GM12878 (cell line): ENCODE data around the gene ATP10A. TPM values are rescaled to one million over a fixed set of nuclear protein-coding genes. Genes with fewer than 3 reads are reported as not detected.

Source experiments
- ATAC-seq: fragments of 200-7000 bp; cut with Tn5 transposase; 3 replicates; pipeline ENCODE4 v1.9.1; 2020; ENCODE audit warnings: mild to moderate bottlenecking, moderate library complexity
- BruUV-seq: library from RNA; stranded (reverse); fragments of 400-500 nt; replicated peaks from 2 replicates; lab custom pipeline; 2021; lab: Mats Ljungman, UMichigan
- CTCF ChIA-PET: fragments of 300-600 bp; sonication (Branson Sonifier 250); formaldehyde crosslinking; extraction: SDS; loops from one replicate; lab custom pipeline; 2021; ENCODE audit warnings: inconsistent platforms; lab: Yijun Ruan, JAX
- POLR2A ChIA-PET: fragments of 350-600 bp; formaldehyde crosslinking; extraction: SDS; loops from one replicate; lab custom pipeline; 2021; ENCODE audit warnings: inconsistent platforms; lab: Charles Lee
- RAD21 ChIA-PET: fragments of 300-600 bp; sonication (Branson Sonifier 250); formaldehyde crosslinking; loops from one replicate; lab custom pipeline; 2023; ENCODE audit warnings: antibody characterized with exemption; ENCODE audit not compliant: unreplicated experiment; lab: Charles Lee
- SMC1A ChIA-PET: fragments of 300-600 bp; sonication (Branson Sonifier 250); formaldehyde crosslinking; loops from one replicate; lab custom pipeline; 2023; ENCODE audit not compliant: unreplicated experiment, uncharacterized antibody; lab: Charles Lee
- DNase-seq: peaks from one replicate; pipeline ENCODE4 v3.0.0-alpha.2; 2011; ENCODE audit warnings: low read depth, low spot score
- FAIRE-seq: peaks from 3 replicates; lab custom pipeline; 2011; peaks lifted over from hg19 to GRCh38; lab: Jason Lieb, UNC
- H2AFZ ChIP-seq: 2 replicates; pipeline ENCODE4 v1.6.0; 2011; ENCODE audit warnings: low read depth, low read length, control low read depth; ENCODE audit not compliant: control insufficient read depth
- H3K27ac ChIP-seq: 2 replicates; pipeline ENCODE4 v1.5.1; 2011; ENCODE audit warnings: control low read depth; ENCODE audit not compliant: control insufficient read depth, insufficient read depth
- H3K27me3 ChIP-seq, 2 experiments: replicated peaks in 1 of 2; 2 replicates each; pipeline versions ENCODE4 v1.6.0 to v1.6.1; 2011; ENCODE audit warnings: low read length in 1 of 2; ENCODE audit not compliant: control insufficient read depth in 2 of 2, insufficient read depth in 2 of 2
- H3K36me3 ChIP-seq, 2 experiments: 2 replicates each; pipeline ENCODE4 v1.5.1; 2011; ENCODE audit warnings: low read length in 1 of 2; ENCODE audit not compliant: control insufficient read depth in 2 of 2, insufficient read depth in 2 of 2
- H3K4me1 ChIP-seq: 2 replicates; pipeline ENCODE4 v1.6.1; 2011; ENCODE audit warnings: mild to moderate bottlenecking, low read length, moderate library complexity, mixed read lengths; ENCODE audit not compliant: control insufficient read depth, insufficient read depth
- H3K4me2 ChIP-seq: 2 replicates; pipeline ENCODE4 v1.6.0; 2011; ENCODE audit warnings: control low read depth; ENCODE audit not compliant: control insufficient read depth, insufficient read depth
- H3K4me3 ChIP-seq: fragments of 200-600 bp; sonication (generic); 2 replicates; pipeline ENCODE4 v1.5.1; 2016
- H3K79me2 ChIP-seq: 2 replicates; pipeline ENCODE4 v1.6.0; 2011; ENCODE audit warnings: low read length; ENCODE audit not compliant: control insufficient read depth, insufficient read depth
- H3K9ac ChIP-seq: 2 replicates; pipeline ENCODE4 v1.8.0; 2011; ENCODE audit warnings: low read length, control low read depth, mixed read lengths; ENCODE audit not compliant: control insufficient read depth, insufficient read depth
- H3K9me3 ChIP-seq: replicated peaks from 3 replicates; pipeline ENCODE4 v1.5.1; 2011; ENCODE audit warnings: mild to moderate bottlenecking, low read length; ENCODE audit not compliant: control insufficient read depth, insufficient read depth
- H4K20me1 ChIP-seq: 2 replicates; pipeline ENCODE4 v1.6.0; 2011; ENCODE audit not compliant: control insufficient read depth, insufficient read depth
- BCL11A ChIP-seq: IDR thresholded peaks from 2 replicates; pipeline ENCODE4 v1.6.1; 2011; ENCODE audit warnings: low read depth, low read length
- CBX3 ChIP-seq: fragments of 200-600 bp; sonication (generic); IDR thresholded peaks from 2 replicates; pipeline ENCODE4 v1.6.1; 2016; ENCODE audit warnings: low read depth, borderline replicate concordance
- EP300 ChIP-seq, 2 experiments: fragments of 150-350 bp in 1 of 2; IDR thresholded peaks; 2 replicates each; pipeline ENCODE4 v1.6.1; 2011 to 2012; ENCODE audit warnings: low read depth in 2 of 2, low read length in 2 of 2, borderline replicate concordance in 1 of 2, improper control_type of control experiment in 1 of 2, inconsistent platforms in 1 of 2; ENCODE audit not compliant: control insufficient read depth in 1 of 2
- GABPA ChIP-seq: IDR thresholded peaks from 2 replicates; pipeline ENCODE4 v1.6.1; 2014; ENCODE audit warnings: antibody characterized with exemption, low read depth, mild to moderate bottlenecking, inconsistent platforms
- IKZF2 ChIP-seq, 2 experiments: fragments of 450-650 bp; IDR thresholded peaks; 2 replicates each; pipeline ENCODE4 v1.6.1; 2017; ENCODE audit warnings: mild to moderate bottlenecking in 2 of 2, moderate library complexity in 2 of 2
- POLR2AphosphoS5 ChIP-seq: IDR thresholded peaks from 2 replicates; pipeline ENCODE4 v1.6.1; 2011; ENCODE audit warnings: mild to moderate bottlenecking, low read length, inconsistent platforms
- SP1 ChIP-seq: IDR thresholded peaks from one replicate; pipeline ENCODE4 v1.6.1; 2011; ENCODE audit warnings: low read depth, low read length
- STAT3 ChIP-seq: IDR thresholded peaks from 2 replicates; pipeline ENCODE4 v1.6.1; 2011; ENCODE audit warnings: low read depth, low read length, improper control_type of control experiment
- TARDBP ChIP-seq: IDR thresholded peaks from 2 replicates; pipeline ENCODE4 v1.6.1; 2016; ENCODE audit warnings: borderline replicate concordance
- WGBS: methylation state at CpG from one replicate; pipeline ENCODE4 v1.1.6; 2016; ENCODE audit warnings: low lambda C conversion rate; ENCODE audit not compliant: insufficient replicate concordance, insufficient coverage; ENCODE audit errors: missing lambda C conversion rate; 5-methylcytosine and 5-hydroxymethylcytosine counted together
- in situ Hi-C: fragments of 300-500 bp; cut with MboI; formaldehyde crosslinking; loops from 9 replicates; pipeline ENCODE4 v1.14.3; 2018; ENCODE audit warnings: mixed read lengths
- intact Hi-C: fragments of 100-400 bp; cut with micrococcal nuclease; formaldehyde crosslinking; loops from one replicate; pipeline ENCODE4 v1.14.2; 2022; ENCODE audit not compliant: unreplicated experiment
- polyA plus RNA-seq, 11 experiments: library from polyadenylated mRNA; depleted of rRNA in 4 of 11; unstranded in 6 of 11; stranded (reverse) in 5 of 11; fragments of >200 nt; fragmentation: Nextera tagmentation in 4 of 11; fragmentation: Illumina TruSeq in 1 of 11; extraction: Ambion mirVana in 4 of 11; extraction: Trizol in 1 of 11; gene quantifications; 1 replicate in 1 of 11; 2 replicates in 10 of 11; pipeline versions ENCODE4 v1.2.1 to v1.2.3, GENCODE V29; 2011 to 2016; ENCODE audit warnings: inconsistent platforms in 2 of 11, missing spikeins in 2 of 11, low read depth in 1 of 11
- total RNA-seq, 4 experiments: library from RNA; depleted of rRNA in 3 of 4; stranded (reverse); fragments of >200 nt in 3 of 4; fragmentation: Illumina TruSeq in 1 of 4; extraction: Trizol in 1 of 4; gene quantifications; 2 replicates each; pipeline versions ENCODE4 v1.2.1 to v1.2.3, GENCODE V29; 2013 to 2021

ATP10A gene
- total and polyA plus RNA-seq, 10 of the 15 experiments (the other 5 are each of a cell fraction or from before 2014, with no cell fraction given), result 0.04 to 1.5 (median 0.31) TPM; not detected in 2

- WGBS, result 7% methylated on average over 9 of the region's 9 CpGs
- no peaks in the 10 kb centered on the region for H3K4me1 ChIP-seq
- H3K27ac ChIP-seq, result no peak overlapping the region
- H3K4me2 ChIP-seq, result no peak overlapping the region
- H3K9me3 ChIP-seq, result no peaks in the 10 kb centered on the region; the same call in 2 of the 3 replicates
- H3K36me3 ChIP-seq, result no peaks in the 10 kb centered on the region
- TF ChIP-seq STAT3 (no peak), EP300 (IDR thresholded peaks at IDR 0.05; ENCODE audit: borderline replicate concordance in 1 of 2, control insufficient read depth in 1 of 2, low read depth in 2 of 2, low read length in 2 of 2) (no peak), GABPA (no peak), CBX3 (no peak), TARDBP (no peak), POLR2AphosphoS5 (no peak), IKZF2 (IDR thresholded peaks at IDR 0.05) (no peak), SP1 (no peak), BCL11A (no peak)
- RAD21 ChIA-PET, result no interaction called here
- no peaks in the 10 kb centered on the region for H3K27me3 ChIP-seq
- SMC1A ChIA-PET, result no interaction called here
- FAIRE-seq (no peak), ATAC-seq (no peak), DNase-seq (no peak)
- intact Hi-C loops (no loop called here), in situ Hi-C loops (loop anchor here (10.0 kb wide), 2 partner anchors 206 to 234 kb away; no protein-coding TSS in a partner anchor)
- no TSS peak for BruUV-seq
- no peaks in the 10 kb centered on the region for H3K79me2 ChIP-seq
- H3K9ac ChIP-seq, result no peak overlapping the region
- no peak overlapping the region for H3K4me3 ChIP-seq
- CTCF ChIA-PET, result interaction anchor here (1.9 kb wide), 1 partner anchor 14 kb away, joined by 6 read pairs; no protein-coding TSS in a partner anchor
- H4K20me1 ChIP-seq, result no peaks in the 10 kb centered on the region
- POLR2A ChIA-PET, result no interaction called here
- no peak overlapping the region for H2AFZ ChIP-seq
These were observed 152.0 kb downstream of the ATP10A start for GRCh38 chr15:25711164-25711563.
